RPMI7951 (cell line): ENCODE results near the gene GLIS1. TPM values are rescaled to one million over a fixed set of nuclear protein-coding genes. Genes with fewer than 3 reads are reported as not detected.

Experiments
- DNase-seq: peaks from one replicate; pipeline ENCODE4 v3.0.0-alpha.2; 2012; ENCODE audit warnings: low read depth
- total RNA-seq: library from RNA; depleted of rRNA; stranded (reverse); fragments of >200 nt; shearing (Covaris generic); gene quantifications from 2 replicates; pipeline ENCODE4 v1.2.3, GENCODE V29; 2014

GLIS1 gene
- total RNA-seq, 1 experiment from 2014 or later, result 1.9 TPM

DNA sequence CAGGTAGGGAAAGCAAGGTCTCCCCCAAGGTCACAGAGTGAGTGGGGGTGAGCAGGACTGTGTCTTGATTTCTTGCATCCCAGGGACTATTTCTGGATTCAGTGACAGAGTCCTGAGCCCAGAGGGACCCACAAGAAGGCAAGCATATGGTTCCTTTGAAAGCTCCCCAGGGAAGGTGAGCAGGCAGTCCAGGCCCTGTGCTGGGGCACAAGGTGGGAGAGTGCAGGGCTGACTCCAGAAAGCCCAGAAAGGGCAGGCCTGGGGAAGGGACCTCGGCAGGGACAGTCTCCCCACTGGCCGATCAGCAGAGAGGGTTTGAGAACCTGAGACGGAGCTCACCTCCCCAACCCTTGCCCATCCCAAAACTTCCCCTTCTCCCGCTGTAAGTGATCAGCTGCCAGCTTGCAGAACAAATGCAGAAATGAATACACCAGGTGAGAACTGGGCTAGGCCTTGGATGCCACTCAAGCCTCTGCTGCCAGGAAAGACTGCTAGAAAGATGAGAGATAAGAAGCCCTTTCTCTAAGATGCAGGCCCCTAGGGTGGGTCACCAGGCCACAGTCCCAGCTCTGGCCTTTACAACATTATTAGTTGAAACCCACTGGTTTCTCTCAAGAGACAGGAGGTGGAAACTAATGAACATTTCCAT, 121.0 kb downstream of the GLIS1 start:
- DNase-seq, result no peak

DNA sequence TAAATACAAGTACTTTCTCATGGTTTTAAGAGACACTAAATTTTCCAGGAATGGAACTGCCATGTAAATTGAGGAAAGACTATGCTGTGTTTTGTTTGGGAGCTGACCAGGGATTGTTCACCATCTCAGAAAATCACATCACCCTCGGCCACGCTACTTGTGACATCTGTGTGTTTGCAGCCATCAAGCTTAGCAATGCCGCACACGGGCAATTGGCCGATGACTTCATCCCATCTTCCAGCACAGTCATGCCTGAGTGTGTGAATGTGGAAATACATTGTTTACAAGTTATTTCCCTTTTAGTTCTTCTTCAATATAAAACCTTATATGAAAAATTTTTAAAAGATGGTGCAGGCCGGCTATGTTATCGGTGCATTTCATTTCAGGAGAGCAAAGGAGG, 121.6 kb downstream of the GLIS1 start:
- DNase-seq, result no peak

GRCh38 chr1:53616927-53617326, 122.0 kb downstream of the GLIS1 start:
- DNase-seq, result no peak

DNA sequence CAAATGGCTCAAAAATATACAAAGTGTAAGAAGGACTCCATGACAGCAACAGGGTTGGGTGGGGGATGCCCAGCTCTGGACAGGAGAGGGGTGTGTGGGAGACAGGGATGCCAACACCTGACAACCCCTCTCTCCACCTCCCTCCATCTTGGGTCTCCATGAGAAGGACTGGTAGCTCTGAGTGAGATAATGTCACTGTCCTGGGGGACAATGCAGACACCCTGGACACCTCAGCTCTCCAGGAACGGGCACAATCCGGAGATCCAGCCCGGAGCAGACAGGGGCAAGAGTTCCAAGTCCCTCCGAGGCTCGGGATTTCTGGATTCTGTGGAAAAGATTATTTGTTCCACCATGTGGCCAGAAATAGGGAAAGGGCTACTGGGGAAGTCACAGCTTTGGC, 122.5 kb downstream of the GLIS1 start:
- no peak for DNase-seq

- no peak for DNase-seq
Measured at GRCh38 chr1:53615101-53615500, 123.9 kb downstream of the GLIS1 start.

- DNase-seq, result no peak
Measured at GRCh38 chr1:53614231-53615021, 124.5 kb downstream of the GLIS1 start.

- no peak for DNase-seq
Measured at GRCh38 chr1:53608676-53609075, 130.3 kb downstream of the GLIS1 start.

DNA sequence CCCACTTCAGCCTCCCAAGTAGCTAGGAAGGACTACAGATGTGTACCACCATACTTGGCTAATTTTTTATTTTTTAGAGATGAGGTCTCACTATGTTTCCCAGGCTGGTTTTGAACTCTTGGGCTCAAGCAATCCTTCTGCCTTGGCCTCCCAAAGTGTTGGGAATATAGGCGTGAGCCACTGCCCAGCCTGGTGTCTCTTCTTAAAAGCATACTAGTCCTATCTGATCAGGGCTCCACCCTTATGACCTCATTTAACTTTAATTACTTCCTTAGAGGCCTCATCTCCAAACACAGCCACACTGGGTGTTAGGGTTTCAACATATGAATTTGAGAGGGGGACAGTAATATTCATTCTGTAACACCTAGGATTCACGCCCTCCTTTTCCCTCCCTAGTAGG, 130.9 kb downstream of the GLIS1 start:
- no peak for DNase-seq

GRCh38 chr1:53606651-53607051, 132.3 kb downstream of the GLIS1 start:
- DNase-seq, result no peak

GRCh38 chr1:53606197-53606596, 132.8 kb downstream of the GLIS1 start:
- DNase-seq, result no peak

- DNase-seq, result no peak
Measured at GRCh38 chr1:53605181-53605580, 133.8 kb downstream of the GLIS1 start.

DNA sequence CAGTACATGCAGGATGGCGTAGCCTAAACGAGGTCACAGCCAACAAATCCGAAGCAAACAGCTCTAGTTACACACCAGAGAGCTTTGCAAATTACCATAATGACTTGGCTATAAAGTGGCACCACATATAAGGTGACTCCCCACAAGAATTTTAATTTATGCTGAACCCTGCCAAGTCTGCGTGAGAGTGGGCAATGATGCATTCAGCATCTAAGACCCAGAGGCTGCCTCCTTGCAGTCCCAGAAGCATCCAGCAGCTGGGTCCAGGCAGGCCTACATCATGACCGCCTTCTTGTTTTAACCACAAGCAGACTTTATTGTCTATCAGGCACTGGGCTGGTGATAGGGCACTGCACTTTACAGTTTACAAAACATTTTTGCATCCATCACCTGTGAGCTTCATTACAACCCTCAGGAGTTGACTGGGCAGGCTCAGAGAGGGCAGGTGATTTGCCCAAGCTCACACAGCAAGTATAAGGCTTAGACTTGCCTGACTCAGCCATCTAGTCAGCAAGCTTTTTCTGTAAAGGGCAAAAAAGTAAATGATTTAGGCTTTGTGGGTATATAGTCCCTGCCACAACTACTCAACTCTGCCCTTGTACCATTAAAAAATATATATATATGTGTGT, 134.6 kb downstream of the GLIS1 start:
- no peak for DNase-seq

DNA sequence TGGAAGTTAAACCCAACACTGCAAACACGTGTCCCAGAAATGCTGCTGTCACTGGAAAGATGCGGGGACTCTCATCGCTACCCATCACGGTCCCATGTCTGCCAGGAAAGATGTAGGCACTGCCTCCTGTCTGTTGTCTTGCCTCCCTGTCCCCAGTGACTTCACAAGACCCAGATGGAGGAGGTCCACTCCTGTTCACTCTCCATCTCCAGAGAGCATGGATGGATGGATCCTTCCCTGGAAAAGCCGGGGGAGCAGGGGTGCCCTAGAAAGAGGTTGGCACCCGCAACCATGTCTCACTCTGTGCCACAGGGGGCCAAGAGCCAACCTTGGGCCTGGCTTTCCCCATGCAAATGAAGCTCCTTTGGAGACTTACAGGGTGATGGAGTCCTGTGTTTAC, 135.5 kb downstream of the GLIS1 start:
- no peak for DNase-seq

DNA sequence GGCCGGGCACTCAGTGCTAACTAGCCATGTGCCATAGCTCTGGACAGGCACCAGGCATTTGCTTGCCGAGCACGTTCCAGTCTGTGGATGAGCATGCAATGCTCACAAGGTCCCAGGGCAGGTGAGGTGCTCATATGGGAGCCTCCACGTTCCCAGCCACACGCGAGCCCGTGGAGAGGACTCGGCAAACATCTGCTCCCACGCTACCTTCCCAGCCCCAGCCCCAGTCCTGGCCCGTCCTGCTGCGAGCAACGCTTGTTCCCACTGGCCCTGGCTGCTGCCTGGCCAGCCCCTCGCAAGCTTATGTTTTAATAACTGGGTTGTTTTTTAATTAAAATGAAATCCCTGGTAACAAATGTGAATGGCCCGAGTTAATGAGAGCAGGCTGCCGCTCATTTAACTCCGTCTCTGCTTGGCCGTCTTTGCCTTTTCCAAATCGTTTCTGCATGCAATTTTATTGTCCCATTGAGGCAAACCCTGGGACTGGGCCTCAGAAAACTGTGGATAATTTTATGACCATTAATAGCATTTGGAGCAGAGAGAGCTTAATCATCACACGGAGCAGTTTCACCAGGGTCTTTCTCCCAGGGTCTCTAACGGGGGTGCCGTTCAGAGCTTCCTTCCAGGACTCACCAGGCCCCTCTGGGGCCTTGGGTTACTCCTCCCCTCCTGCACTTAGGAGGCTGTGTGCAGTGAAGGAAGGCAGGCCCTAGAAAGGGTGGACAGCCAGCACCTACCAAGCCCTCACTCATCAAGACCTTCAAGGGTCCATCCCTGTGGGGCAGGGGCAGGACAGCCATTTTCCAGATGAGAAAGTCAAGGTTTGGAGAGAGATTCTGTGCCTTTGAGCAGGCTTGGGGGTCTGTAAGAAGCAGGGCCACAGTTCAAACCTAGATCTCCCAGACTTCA, 136.8 kb downstream of the GLIS1 start:
- DNase-seq, result no peak

DNA sequence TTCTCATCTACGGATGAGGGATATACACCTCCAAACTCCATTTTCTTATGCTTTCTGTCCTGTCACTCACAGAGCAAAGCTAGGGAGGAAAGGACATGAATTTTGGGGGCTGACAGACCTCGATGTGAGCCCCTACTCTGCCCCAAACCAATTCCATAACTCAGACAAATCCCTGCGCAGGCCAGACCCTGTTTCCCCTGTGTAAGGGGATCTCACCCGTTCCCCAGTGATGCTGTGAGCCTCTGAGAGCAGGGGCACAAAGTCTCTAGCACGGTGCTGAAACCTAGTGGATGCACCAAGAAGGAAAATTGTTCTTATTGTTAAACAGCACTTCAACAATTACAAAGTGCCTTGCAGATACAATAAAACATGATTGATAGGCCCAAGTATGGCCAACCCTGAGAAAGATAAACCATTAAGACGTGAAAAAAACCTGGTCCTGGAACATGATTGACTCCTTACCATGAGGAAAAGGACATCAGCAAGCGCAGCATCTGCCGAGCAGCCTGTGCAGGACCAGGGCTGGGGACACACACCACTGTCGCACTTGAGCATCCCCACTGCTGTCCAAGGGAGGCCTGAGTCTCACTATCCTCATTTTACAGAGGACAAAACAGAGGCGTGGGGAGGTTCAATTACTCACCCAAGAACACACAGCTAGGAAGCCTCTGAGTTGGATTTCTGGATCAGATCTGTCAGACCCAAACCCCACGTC, 137.8 kb downstream of the GLIS1 start:
- no peak for DNase-seq

DNA sequence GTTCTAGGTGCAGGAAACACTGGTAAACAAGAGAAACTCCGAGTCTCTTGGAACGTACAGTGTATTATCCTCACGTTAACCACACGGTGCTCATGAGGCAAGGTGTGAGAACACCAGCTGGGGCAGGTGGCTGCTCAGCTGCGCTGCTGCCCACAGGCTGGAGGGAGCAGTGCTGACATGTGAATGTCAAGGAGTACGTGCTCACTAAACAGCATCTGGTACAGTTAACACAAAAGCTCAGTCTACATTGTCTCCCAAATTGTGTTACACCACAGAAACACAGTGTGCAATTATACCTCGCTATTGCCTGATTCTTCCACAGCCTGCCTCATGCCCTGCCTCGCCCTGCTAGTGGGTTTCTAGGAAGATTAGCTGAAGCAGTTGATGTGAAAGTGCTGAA, 138.4 kb downstream of the GLIS1 start:
- DNase-seq, result no peak

DNA sequence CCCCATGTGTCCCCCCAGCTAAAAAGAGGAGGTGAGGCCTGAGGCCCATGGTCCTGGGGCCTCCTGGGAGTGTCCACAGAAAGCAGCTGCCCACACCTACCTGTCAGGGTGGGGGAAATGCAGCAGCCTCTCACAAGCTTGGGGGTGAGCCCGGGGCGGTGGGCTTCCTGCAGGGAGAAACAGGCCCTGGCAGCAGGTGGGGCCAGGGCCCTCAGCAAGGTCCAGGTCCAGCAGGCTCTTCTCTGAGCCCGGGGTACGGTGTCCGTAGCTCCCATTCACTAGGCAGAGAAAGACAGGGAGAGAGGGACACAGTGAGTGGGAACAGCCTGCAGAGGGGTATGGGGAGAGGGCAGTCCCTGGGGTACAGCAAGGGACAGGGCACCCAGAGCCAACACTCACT, 139.0 kb downstream of the GLIS1 start:
- no peak for DNase-seq

DNA sequence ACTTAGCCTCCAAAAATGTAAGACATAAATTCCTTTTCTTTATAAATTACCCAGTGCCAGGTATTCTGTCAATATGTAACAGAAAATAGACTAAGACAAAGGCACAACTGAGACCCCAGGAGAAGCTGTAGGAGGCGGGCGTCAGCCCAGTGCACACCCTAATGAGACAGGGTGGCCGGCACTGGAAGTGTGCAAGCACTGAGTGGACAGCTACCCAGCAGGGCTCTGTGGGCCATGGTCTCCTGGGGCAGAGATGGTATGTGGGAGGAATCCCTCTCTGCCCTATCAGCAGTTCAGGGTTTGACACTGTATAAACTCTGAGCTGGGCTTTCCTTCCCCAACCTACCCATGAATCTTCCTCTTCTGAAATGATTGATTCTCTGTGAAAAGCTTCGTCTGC, 139.5 kb downstream of the GLIS1 start:
- no peak for DNase-seq

- no peak for DNase-seq
Measured at GRCh38 chr1:53598966-53599365, 140.0 kb downstream of the GLIS1 start.

GRCh38 chr1:53595906-53596305, 143.1 kb downstream of the GLIS1 start:
- no peak for DNase-seq
